HFF-Myc (cell line): ENCODE measurements around the gene OR5K4.

Experiments used
- DNase-seq: peaks from one replicate; pipeline ENCODE4 v3.0.0-alpha.2; 2011; ENCODE audit warnings: low read depth; ENCODE audit errors: extremely low read depth
- H3K4me3 ChIP-seq: replicated peaks from 2 replicates; pipeline ENCODE4 v1.5.1; 2011; ENCODE audit warnings: low read depth, mild to moderate bottlenecking, control low read depth, low read length
- CTCF ChIP-seq: IDR thresholded peaks from 2 replicates; pipeline ENCODE4 v1.5.1; 2012; ENCODE audit warnings: mild to moderate bottlenecking, low read depth, low read length, control low read depth; ENCODE audit errors: missing control alignments

The OR5K4 gene

GRCh38 chr3:98328933-98329332 is 24.7 kb upstream of the OR5K4 start:
- TF ChIP-seq CTCF: no peak
- H3K4me3 ChIP-seq: no peak overlapping the region
- no peak for DNase-seq

GRCh38 chr3:98329392-98330124 is 24.1 kb upstream of the OR5K4 start:
- H3K4me3 ChIP-seq: no peak overlapping the region
- TF ChIP-seq CTCF: peak; percentile 70
- peak; percentile 21 for DNase-seq

- H3K4me3 ChIP-seq: no peak overlapping the region
- no peak for DNase-seq
- no peak for TF ChIP-seq CTCF
These were observed 22.3 kb upstream of the OR5K4 start for GRCh38 chr3:98331329-98331728.

- TF ChIP-seq CTCF: no peak
- no peak overlapping the region for H3K4me3 ChIP-seq
- DNase-seq: peak; percentile 9
These were observed 19.6 kb upstream of the OR5K4 start for GRCh38 chr3:98333989-98334606.

- no peak for DNase-seq
- H3K4me3 ChIP-seq: no peak overlapping the region
- no peak for TF ChIP-seq CTCF
These were observed 14.6 kb upstream of the OR5K4 start for GRCh38 chr3:98339031-98339430.

- no peak for DNase-seq
- H3K4me3 ChIP-seq: no peak overlapping the region
- no peak for TF ChIP-seq CTCF
These were observed 11.9 kb upstream of the OR5K4 start for GRCh38 chr3:98341758-98342157.
